K562 (cell line): ENCODE results near the gene PCBP4. TPM values are rescaled to one million over a fixed set of nuclear protein-coding genes. Genes with fewer than 3 reads are reported as not detected.

ENCODE experiments used
- ATAC-seq: fragments of 200-7000 bp; cut with Tn5 transposase; 3 replicates; pipeline ENCODE4 v1.9.1; 2020; ENCODE audit warnings: moderate library complexity
- BruUV-seq: library from RNA; stranded (reverse); fragments of 400-500 nt; replicated peaks from 2 replicates; lab custom pipeline; 2021; lab: Mats Ljungman, UMichigan
- CTCF ChIA-PET: fragments of 300-600 bp; formaldehyde crosslinking; extraction: SDS; loops from one replicate; lab custom pipeline; 2021; ENCODE audit warnings: low intra/inter-chr PET ratio; lab: Yijun Ruan, JAX
- POLR2A ChIA-PET: fragments of 300-600, 350-650 bp; sonication (Branson Sonifier 250); formaldehyde crosslinking; extraction: SDS; loops from one replicate; lab custom pipeline; 2021; ENCODE audit warnings: antibody characterized with exemption, inconsistent platforms; lab: Yijun Ruan, JAX
- DNase-seq, 4 experiments: peaks; one replicate each; pipeline versions ENCODE4 v3.0.0 to v3.0.0-alpha.2; 2011 to 2018; ENCODE audit warnings: low spot score in 3 of 4, mixed read lengths in 3 of 4; ENCODE audit errors: extremely low read depth in 1 of 4
- FAIRE-seq: peaks from 2 replicates; lab custom pipeline; 2011; peaks lifted over from hg19 to GRCh38; lab: Jason Lieb, UNC
- H2AFZ ChIP-seq: 2 replicates; pipeline ENCODE4 v1.6.0; 2011; ENCODE audit warnings: low read depth, low read length, control low read depth, inconsistent platforms
- H3K27ac ChIP-seq: fragments of 200-600 bp; 3 replicates; pipeline ENCODE4 v1.8.0; 2011; ENCODE audit warnings: low read depth, mild to moderate bottlenecking, control low read depth, inconsistent platforms, low read length, moderate library complexity, mixed read lengths; ENCODE audit errors: extremely low read depth
- H3K27me3 ChIP-seq, 2 experiments: fragments of 300-600 bp in 1 of 2; 2 replicates in 1 of 2; 3 replicates in 1 of 2; pipeline versions ENCODE4 v1.6.0 to v1.8.0; 2011; ENCODE audit warnings: inconsistent platforms in 2 of 2, low read length in 2 of 2, mild to moderate bottlenecking in 1 of 2, mixed read lengths in 1 of 2, moderate library complexity in 1 of 2; ENCODE audit not compliant: control insufficient read depth in 2 of 2, insufficient read depth in 2 of 2
- H3K36me3 ChIP-seq: fragments of 300-600 bp; 3 replicates; pipeline ENCODE4 v1.8.0; 2011; ENCODE audit warnings: mild to moderate bottlenecking, low read length, inconsistent platforms; ENCODE audit not compliant: control insufficient read depth, insufficient read depth
- H3K4me1 ChIP-seq, 2 experiments: fragments of 200-600 bp in 1 of 2; replicated peaks in 1 of 2; 2 replicates in 1 of 2; 3 replicates in 1 of 2; pipeline versions ENCODE4 v1.5.1 to v1.8.0; 2011; ENCODE audit warnings: inconsistent platforms in 2 of 2, low read length in 2 of 2, mild to moderate bottlenecking in 1 of 2, mixed read lengths in 1 of 2, moderate library complexity in 1 of 2; ENCODE audit not compliant: control insufficient read depth in 2 of 2, insufficient read depth in 2 of 2
- H3K4me2 ChIP-seq: 2 replicates; pipeline ENCODE4 v1.6.1; 2011; ENCODE audit warnings: low read length, control low read depth, inconsistent platforms, mixed read lengths; ENCODE audit not compliant: insufficient read depth
- H3K4me3 ChIP-seq: fragments of 200-600 bp; sonication (generic), shearing (Covaris generic); 2 replicates; pipeline ENCODE4 v1.5.1; 2016; ENCODE audit warnings: control low read depth, inconsistent platforms
- H3K79me2 ChIP-seq: fragments of 200-600 bp; 3 replicates; pipeline ENCODE4 v1.8.0; 2011; ENCODE audit warnings: low read length, inconsistent platforms; ENCODE audit not compliant: control insufficient read depth, insufficient read depth
- H3K9ac ChIP-seq, 2 experiments: 2 replicates each; pipeline versions ENCODE4 v1.6.0 to v1.6.1; 2011; ENCODE audit warnings: low read depth in 2 of 2, low read length in 2 of 2, control low read depth in 1 of 2, inconsistent platforms in 1 of 2, mild to moderate bottlenecking in 1 of 2, mixed read lengths in 1 of 2; ENCODE audit not compliant: insufficient read depth in 1 of 2
- H3K9me1 ChIP-seq: one replicate; pipeline ENCODE4 v1.6.0; 2011; ENCODE audit warnings: inconsistent platforms, mild to moderate bottlenecking, low read length, moderate library complexity; ENCODE audit not compliant: control insufficient read depth, insufficient read depth
- H3K9me3 ChIP-seq: replicated peaks from 2 replicates; pipeline ENCODE4 v1.5.1; 2011; ENCODE audit warnings: low read depth, low read length, inconsistent platforms; ENCODE audit not compliant: control insufficient read depth, insufficient read depth
- H4K20me1 ChIP-seq: replicated peaks from 2 replicates; pipeline ENCODE4 v1.6.1; 2011; ENCODE audit warnings: low read length, inconsistent platforms, mixed read lengths; ENCODE audit not compliant: control insufficient read depth, insufficient read depth
- BRCA1 ChIP-seq, 2 experiments: fragments of 450-650 bp in 1 of 2; sonication (generic) in 1 of 2; formaldehyde crosslinking in 1 of 2; IDR thresholded peaks; 2 replicates each; pipeline versions ENCODE4 v1.5.0 to v1.6.1; 2017 to 2020; ENCODE audit warnings: mild to moderate bottlenecking in 1 of 2, missing genetic modification reagents in 1 of 2
- CCNT2 ChIP-seq: IDR thresholded peaks from 2 replicates; pipeline ENCODE4 v1.6.1; 2011; ENCODE audit warnings: borderline replicate concordance, low read depth, mild to moderate bottlenecking, moderate library complexity, mixed read lengths, low read length; ENCODE audit not compliant: insufficient read length; ENCODE audit errors: extremely low read depth
- ERF ChIP-seq: fragments of 450-650 bp; formaldehyde crosslinking; IDR thresholded peaks from 2 replicates; pipeline ENCODE4 v1.4.0; 2020; ENCODE audit warnings: mild to moderate bottlenecking, mixed read lengths
- GABPB1 ChIP-seq: sonication (generic); formaldehyde crosslinking; IDR thresholded peaks from 2 replicates; pipeline ENCODE4 v1.8.0; 2022; ENCODE audit warnings: mild to moderate bottlenecking, missing genetic modification reagents
- JUNB ChIP-seq: fragments of 450-650 bp; formaldehyde crosslinking; conservative IDR thresholded peaks from 2 replicates; pipeline ENCODE4 v1.4.0; 2020; ENCODE audit warnings: mild to moderate bottlenecking
- RBFOX2 ChIP-seq: fragments of 200-400 bp; formaldehyde crosslinking; IDR thresholded peaks from 2 replicates; pipeline ENCODE4 v1.6.1; 2017; ENCODE audit warnings: low read depth, mild to moderate bottlenecking, low read length, moderate library complexity
- TARDBP ChIP-seq: fragments of 450-650 bp; IDR thresholded peaks from 2 replicates; pipeline ENCODE4 v1.6.1; 2016
- ZNF324 ChIP-seq: fragments of 250-450 bp; sonication (Bioruptor Pico); IDR thresholded peaks from 2 replicates; pipeline ENCODE4 v1.4.0; 2020; ENCODE audit warnings: mild to moderate bottlenecking
- ZNF41 ChIP-seq: fragments of 250-450 bp; sonication (Bioruptor Pico); conservative IDR thresholded peaks from 2 replicates; pipeline ENCODE4 v1.4.0; 2020; ENCODE audit warnings: mild to moderate bottlenecking
- WGBS: fragments of 100-300 bp; shearing (Covaris generic); methylation state at CpG from one replicate; pipeline ENCODE4 v1.1.6; 2016; ENCODE audit warnings: low coverage, mixed read lengths; ENCODE audit not compliant: insufficient coverage; ENCODE audit errors: missing lambda C conversion rate; 5-methylcytosine and 5-hydroxymethylcytosine counted together
- in situ Hi-C: fragments of 300-500 bp; cut with MboI; formaldehyde crosslinking; loops from 4 replicates; pipeline ENCODE4 v1.15.0; 2018; ENCODE audit warnings: inconsistent platforms, mixed read lengths
- intact Hi-C: fragments of 100-400 bp; cut with micrococcal nuclease; formaldehyde crosslinking; loops from 2 replicates; pipeline ENCODE4 v1.14.2; 2022
- polyA plus RNA-seq, 8 experiments: library from polyadenylated mRNA; depleted of rRNA in 4 of 8; stranded (reverse) in 5 of 8; unstranded in 3 of 8; fragments of >200 nt; fragmentation: Nextera tagmentation in 2 of 8; fragmentation: Illumina TruSeq in 1 of 8; extraction: Ambion mirVana in 2 of 8; extraction: Trizol in 1 of 8; gene quantifications; 2 replicates each; pipeline versions ENCODE4 v1.2.1 to v1.2.3, GENCODE V29; 2011 to 2014; ENCODE audit warnings: inconsistent platforms in 1 of 8, missing spikeins in 1 of 8
- total RNA-seq, 7 experiments: library from RNA; depleted of rRNA in 6 of 7; stranded (reverse); fragments of >200 nt in 6 of 7; fragmentation: Illumina TruSeq in 2 of 7; extraction: Trizol in 2 of 7; gene quantifications; 2 replicates each; pipeline versions ENCODE4 v1.2.1 to v1.2.3, GENCODE V29; 2011 to 2021; ENCODE audit warnings: low replicate concordance in 1 of 7
- TF ChIP-seq, protein P1 (sequence below): IDR thresholded peaks from 3 replicates; pipeline ENCODE4 v1.6.1; 2011; ENCODE audit warnings: borderline replicate concordance, mild to moderate bottlenecking; ENCODE audit not compliant: insufficient read length, insufficient read depth
- TF ChIP-seq, protein P2 (sequence below): fragments of 250-450 bp; sonication (Bioruptor Pico); IDR thresholded peaks from 2 replicates; pipeline ENCODE4 v1.4.0; 2020
- TF ChIP-seq, protein P3 (sequence below): IDR thresholded peaks from 2 replicates; pipeline ENCODE4 v1.6.1; 2011; ENCODE audit not compliant: insufficient read length; ENCODE audit errors: extremely low read depth

The PCBP4 gene
- total and polyA plus RNA-seq, 9 of the 15 experiments (the other 6 are each of a cell fraction or from before 2014, with no cell fraction given), result 0.06 to 5.8 (median 2.6) TPM

DNA sequence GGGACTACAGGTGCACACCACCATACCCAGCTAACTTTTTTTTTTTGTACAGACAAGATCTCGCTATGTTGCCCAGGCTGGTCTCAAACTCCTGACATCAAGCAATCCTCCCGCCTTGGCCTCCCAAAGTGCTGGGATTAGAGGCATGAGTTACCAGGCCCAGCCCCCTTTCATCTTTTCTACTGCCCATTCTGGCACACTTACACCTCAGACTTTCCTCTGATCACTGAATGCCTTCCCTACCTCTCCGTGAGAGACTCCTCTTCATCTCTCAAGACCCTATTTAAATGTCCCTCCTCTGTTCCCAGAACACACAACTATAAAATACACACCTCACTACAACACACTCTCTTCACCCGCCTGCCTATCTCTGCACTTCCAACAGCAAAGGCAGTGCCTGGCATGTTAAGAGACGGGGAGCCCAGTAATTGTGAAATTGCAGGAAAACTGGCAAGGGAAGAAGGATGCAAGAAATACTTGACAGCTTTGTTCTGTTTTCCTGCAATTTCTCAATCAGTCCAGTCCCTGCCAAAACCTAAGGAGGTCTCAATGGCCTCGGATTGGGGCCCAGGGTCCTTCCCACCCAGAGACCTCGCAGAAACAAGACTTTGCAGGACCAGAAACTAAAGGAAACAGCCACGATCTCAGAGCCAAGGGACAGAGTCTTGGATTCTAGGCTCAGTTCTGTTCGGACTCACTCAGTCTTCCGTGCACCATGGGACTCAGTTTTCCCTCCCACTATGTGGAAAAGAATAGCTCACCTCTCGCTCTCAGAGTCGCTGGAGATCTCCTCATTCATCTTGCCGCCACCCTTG lies 26.4 kb downstream of the PCBP4 start (continued):
- TF ChIP-seq, protein P1, sequence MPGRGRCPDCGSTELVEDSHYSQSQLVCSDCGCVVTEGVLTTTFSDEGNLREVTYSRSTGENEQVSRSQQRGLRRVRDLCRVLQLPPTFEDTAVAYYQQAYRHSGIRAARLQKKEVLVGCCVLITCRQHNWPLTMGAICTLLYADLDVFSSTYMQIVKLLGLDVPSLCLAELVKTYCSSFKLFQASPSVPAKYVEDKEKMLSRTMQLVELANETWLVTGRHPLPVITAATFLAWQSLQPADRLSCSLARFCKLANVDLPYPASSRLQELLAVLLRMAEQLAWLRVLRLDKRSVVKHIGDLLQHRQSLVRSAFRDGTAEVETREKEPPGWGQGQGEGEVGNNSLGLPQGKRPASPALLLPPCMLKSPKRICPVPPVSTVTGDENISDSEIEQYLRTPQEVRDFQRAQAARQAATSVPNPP, result no peak
- TF ChIP-seq ZNF41 (CRISPR knock-in tag), result no peak

DNA sequence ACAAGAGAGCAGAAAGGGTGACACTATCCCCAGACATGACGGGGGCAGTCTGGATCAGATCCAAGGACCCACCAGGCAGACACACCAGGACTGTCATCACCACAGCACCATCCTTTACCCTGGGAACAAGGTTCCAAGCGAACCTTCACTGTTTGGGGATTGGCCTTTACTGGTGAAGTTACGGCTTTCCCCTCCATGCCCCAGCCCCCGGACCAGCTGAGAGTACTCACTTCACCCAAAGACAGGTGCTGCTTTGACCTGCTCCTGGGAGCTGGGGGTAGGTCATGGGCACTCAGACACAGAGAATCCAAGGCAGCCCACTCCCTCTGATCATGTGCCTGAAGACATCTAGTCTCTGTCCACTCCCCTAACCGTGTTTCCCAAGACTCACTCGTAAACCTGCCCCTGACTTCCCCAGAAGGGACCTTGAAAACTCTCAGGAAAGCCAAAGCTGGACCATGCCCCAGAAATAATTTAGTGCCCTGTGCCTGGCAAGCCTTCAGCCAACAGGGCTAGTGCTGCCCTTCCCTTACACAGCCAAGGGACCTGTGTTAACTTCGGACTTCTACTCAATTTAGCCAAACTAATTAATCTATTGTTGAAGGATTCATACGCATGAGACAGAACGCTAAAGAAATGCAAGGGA lies 28.4 kb downstream of the PCBP4 start:
- H3K4me1 ChIP-seq, result peaks cover 19 to 30% of the 10 kb centered on the region in 2 experiments; a peak in 4 of 5 replicates
- peaks cover 35% of the 10 kb centered on the region for H3K79me2 ChIP-seq
- H3K4me2 ChIP-seq, result no peak overlapping the region
- in situ Hi-C loops (no loop called here), intact Hi-C loops (no loop called here)
- H2AFZ ChIP-seq, result no peak overlapping the region
- no peaks in the 10 kb centered on the region for H3K27me3 ChIP-seq
- peaks cover 5% of the 10 kb centered on the region for H3K9me1 ChIP-seq
- no peak for ATAC-seq
- H3K9me3 ChIP-seq, result no peaks in the 10 kb centered on the region
- ChIA-PET POLR2A (no interaction called here), CTCF (no interaction called here)
- peak overlapping the region in 1 of 2 experiments; percentile 64; a peak in 1 of 4 replicates for H3K9ac ChIP-seq
- WGBS, result 87% methylated on average over 5 of the region's 9 CpGs
- DNase-seq, result no peak
- no TSS peak for BruUV-seq
- no peaks in the 10 kb centered on the region for H4K20me1 ChIP-seq
- no peak overlapping the region for H3K4me3 ChIP-seq
- H3K27ac ChIP-seq, result no peak overlapping the region; the same call in 2 of the 3 replicates
- H3K36me3 ChIP-seq, result peaks cover 66% of the 10 kb centered on the region; the same call in 2 of the 3 replicates
- FAIRE-seq, result no peak
- TF ChIP-seq JUNB (CRISPR knock-in tag) (no peak), RBFOX2 (no peak), CCNT2 (no peak), TARDBP (no peak), ZNF324 (no peak), BRCA1 (IDR thresholded peaks at IDR 0.05) (no peak), BRCA1 (CRISPR knock-in tag; IDR thresholded peaks at IDR 0.05) (no peak), ERF (CRISPR knock-in tag) (no peak), GABPB1 (CRISPR knock-in tag) (no peak)
- TF ChIP-seq, protein P2, sequence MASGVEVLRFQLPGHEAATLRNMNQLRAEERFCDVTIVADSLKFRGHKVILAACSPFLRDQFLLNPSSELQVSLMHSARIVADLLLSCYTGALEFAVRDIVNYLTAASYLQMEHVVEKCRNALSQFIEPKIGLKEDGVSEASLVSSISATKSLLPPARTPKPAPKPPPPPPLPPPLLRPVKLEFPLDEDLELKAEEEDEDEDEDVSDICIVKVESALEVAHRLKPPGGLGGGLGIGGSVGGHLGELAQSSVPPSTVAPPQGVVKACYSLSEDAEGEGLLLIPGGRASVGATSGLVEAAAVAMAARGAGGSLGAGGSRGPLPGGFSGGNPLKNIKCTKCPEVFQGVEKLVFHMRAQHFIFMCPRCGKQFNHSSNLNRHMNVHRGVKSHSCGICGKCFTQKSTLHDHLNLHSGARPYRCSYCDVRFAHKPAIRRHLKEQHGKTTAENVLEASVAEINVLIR (CRISPR knock-in tag), result no peak
- TF ChIP-seq, protein P3, sequence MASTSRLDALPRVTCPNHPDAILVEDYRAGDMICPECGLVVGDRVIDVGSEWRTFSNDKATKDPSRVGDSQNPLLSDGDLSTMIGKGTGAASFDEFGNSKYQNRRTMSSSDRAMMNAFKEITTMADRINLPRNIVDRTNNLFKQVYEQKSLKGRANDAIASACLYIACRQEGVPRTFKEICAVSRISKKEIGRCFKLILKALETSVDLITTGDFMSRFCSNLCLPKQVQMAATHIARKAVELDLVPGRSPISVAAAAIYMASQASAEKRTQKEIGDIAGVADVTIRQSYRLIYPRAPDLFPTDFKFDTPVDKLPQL, result no peak
